Epithelial cell of esophagus (primary cell): ENCODE results near the gene CLOCK.
A peak's percentile ranks its signal among the peaks of the same experiment; 100 is the strongest.

Experiments
- DNase-seq: peaks from one replicate; pipeline ENCODE4 v3.0.0; 2010; ENCODE audit warnings: low read depth
- H3K4me3 ChIP-seq: 2 replicates; pipeline ENCODE4 v1.5.1; 2011; ENCODE audit warnings: mild to moderate bottlenecking, low read length, control low read depth
- CTCF ChIP-seq: IDR thresholded peaks from 2 replicates; pipeline ENCODE4 v1.5.1; 2011; ENCODE audit warnings: low read depth, mild to moderate bottlenecking, low read length, control low read depth, inconsistent platforms; ENCODE audit not compliant: insufficient read depth; ENCODE audit errors: missing control alignments

CLOCK gene

DNA sequence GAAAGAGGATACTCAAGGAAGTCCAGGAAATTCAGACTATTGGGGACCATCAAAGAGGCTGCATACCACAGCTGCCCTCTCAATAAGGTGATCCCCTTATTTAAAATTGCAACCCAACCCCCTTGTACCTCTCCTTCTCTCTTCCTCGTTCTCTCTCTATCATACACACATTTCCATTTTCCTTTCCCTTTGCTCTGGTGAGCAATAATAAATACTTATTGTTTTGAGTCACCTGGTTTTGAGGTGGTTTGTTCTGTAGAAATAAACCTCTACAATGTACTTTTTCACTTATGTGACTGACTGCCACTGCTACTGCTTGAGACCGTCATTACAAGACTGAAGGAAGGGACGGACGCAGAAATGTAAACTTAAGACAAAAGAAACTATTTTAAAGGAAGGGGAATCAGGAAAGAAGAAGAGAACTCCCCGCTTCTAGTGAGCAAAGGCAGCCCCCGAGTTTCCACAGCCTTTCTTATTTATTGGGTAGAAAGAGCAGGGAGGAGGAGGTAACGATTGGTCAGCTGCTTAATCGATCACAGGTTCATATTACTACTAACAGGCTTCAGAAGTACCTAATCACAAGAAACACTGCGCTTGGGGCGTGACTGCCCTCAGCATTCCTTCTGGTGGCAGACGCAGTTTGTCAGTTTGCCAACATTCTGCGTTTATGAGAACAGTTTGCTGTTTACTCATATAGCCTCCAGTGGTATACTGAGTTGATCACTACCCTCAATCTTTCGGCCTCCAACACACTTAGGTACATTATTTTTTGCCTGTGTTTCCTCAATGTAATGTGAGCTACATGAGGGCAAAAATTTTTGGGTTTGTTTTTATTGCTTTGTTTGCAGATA, 167.9 kb downstream of the CLOCK start:
- no peak overlapping the region for H3K4me3 ChIP-seq
- DNase-seq, result peak; percentile 91
- no peak for TF ChIP-seq CTCF
